Thyroid gland (tissue), 4 donors: ENCODE data around the gene SLC18A2. TPM values are rescaled to one million over a fixed set of nuclear protein-coding genes. Genes with fewer than 3 reads are reported as not detected.
A peak's percentile ranks its signal among the peaks of the same experiment; 100 is the strongest.

Source experiments
- DNase-seq, 2 donors: peaks; one replicate each; pipeline ENCODE4 v3.0.0-alpha.2; 2019
- H3K27ac ChIP-seq, 3 donors: fragments of 200-600 bp; sonication (generic); 1 replicate in 2 of 3; 2 replicates in 1 of 3; pipeline ENCODE4 v1.5.1; 2016 to 2019; ENCODE audit warnings: mild to moderate bottlenecking in 1 of 3, moderate library complexity in 1 of 3
- H3K27me3 ChIP-seq: fragments of 200-600 bp; sonication (generic); one replicate; pipeline ENCODE4 v1.5.1; 2019
- H3K36me3 ChIP-seq, 2 donors: fragments of 200-600 bp; sonication (generic); one replicate each; pipeline ENCODE4 v1.5.1; 2016 to 2019
- H3K4me1 ChIP-seq, 2 donors: fragments of 200-600 bp; sonication (generic); one replicate each; pipeline ENCODE4 v1.5.1; 2017 to 2019
- H3K4me3 ChIP-seq, 3 donors: fragments of 200-600 bp; sonication (generic); replicated peaks in 1 of 3; 1 replicate in 2 of 3; 2 replicates in 1 of 3; pipeline ENCODE4 v1.5.1; 2016; ENCODE audit warnings: mild to moderate bottlenecking in 1 of 3
- H3K9me3 ChIP-seq: fragments of 200-600 bp; sonication (generic); one replicate; pipeline ENCODE4 v1.5.1; 2017
- POLR2A ChIP-seq, 2 donors: fragments of 450-650 bp; IDR thresholded peaks; one replicate each; pipeline ENCODE4 v1.6.1; 2017; ENCODE audit warnings: antibody characterized with exemption in 2 of 2, mild to moderate bottlenecking in 2 of 2, moderate library complexity in 1 of 2
- WGBS, 2 donors: methylation state at CpG; one replicate each; pipeline ENCODE4 v1.1.5; 2017; 5-methylcytosine and 5-hydroxymethylcytosine counted together
- intact Hi-C: fragments of 100-400 bp; cut with DNase I; formaldehyde crosslinking; loops from one replicate; pipeline ENCODE4 v1.15.1; 2023
- total RNA-seq, 4 donors: library from RNA; depleted of rRNA; stranded (reverse); fragments of >200 nt; gene quantifications; one replicate each; pipeline ENCODE4 v1.2.3, GENCODE V29; 2016
- TF ChIP-seq, protein P1 (sequence below), 6 experiments: fragments of 200-600 bp in 3 of 6; fragments of 450-650 bp in 3 of 6; sonication (generic) in 3 of 6; IDR thresholded peaks; one replicate each; pipeline ENCODE4 v1.5.1; 2016 to 2019; ENCODE audit warnings: antibody characterized with exemption in 6 of 6, mild to moderate bottlenecking in 2 of 6, inconsistent platforms in 1 of 6, moderate library complexity in 1 of 6

The SLC18A2 gene
- total RNA-seq, 4 donors from 2014 or later, result 0.13 TPM; not detected in 3

DNA sequence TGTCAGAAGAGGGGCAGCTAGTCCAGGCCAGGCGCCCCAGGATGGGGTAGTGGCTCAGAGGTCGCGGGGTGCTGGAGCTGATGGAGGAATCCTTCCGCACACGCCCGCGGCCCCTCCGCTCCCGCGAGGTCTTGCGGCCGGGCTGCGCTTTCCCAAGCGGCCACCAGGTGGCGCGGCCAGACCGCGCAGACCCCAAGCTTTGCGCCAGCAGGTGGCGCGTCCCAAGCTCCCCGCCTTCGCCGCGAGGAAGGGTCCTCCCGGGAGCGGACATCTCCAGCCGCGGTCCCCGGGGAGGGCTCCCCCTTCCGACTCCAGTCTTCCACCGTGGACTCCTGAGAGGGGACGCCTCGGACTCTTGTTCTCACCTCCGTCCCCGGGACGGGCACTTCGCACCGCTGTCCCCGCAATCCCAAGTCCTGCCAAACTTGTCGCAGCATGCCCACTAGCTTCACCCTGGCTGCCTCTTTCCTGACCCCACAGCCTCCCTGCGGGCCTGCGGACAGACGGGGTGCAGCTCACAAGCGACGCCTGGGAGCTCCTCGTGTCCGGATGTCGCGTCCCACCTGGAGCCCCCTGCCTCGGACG is 24.2 kb upstream of the SLC18A2 start:
- Histone ChIP-seq H3K4me3 (peak overlapping the region in 2 of 3 donors; percentile 22 to 32), H3K4me1 (peaks cover 6 to 12% of the 10 kb centered on the region in 2 donors), H3K27me3 (no peaks in the 10 kb centered on the region), H3K36me3 (no peaks in the 10 kb centered on the region), H3K27ac (no peak overlapping the region), H3K9me3 (no peaks in the 10 kb centered on the region)
- peak; percentile 59 to 65 for DNase-seq
- no peak for TF ChIP-seq POLR2A (IDR thresholded peaks at IDR 0.05)
- TF ChIP-seq, protein P1, sequence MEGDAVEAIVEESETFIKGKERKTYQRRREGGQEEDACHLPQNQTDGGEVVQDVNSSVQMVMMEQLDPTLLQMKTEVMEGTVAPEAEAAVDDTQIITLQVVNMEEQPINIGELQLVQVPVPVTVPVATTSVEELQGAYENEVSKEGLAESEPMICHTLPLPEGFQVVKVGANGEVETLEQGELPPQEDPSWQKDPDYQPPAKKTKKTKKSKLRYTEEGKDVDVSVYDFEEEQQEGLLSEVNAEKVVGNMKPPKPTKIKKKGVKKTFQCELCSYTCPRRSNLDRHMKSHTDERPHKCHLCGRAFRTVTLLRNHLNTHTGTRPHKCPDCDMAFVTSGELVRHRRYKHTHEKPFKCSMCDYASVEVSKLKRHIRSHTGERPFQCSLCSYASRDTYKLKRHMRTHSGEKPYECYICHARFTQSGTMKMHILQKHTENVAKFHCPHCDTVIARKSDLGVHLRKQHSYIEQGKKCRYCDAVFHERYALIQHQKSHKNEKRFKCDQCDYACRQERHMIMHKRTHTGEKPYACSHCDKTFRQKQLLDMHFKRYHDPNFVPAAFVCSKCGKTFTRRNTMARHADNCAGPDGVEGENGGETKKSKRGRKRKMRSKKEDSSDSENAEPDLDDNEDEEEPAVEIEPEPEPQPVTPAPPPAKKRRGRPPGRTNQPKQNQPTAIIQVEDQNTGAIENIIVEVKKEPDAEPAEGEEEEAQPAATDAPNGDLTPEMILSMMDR (IDR thresholded peaks at IDR 0.05), result peak; percentile 95 to 100 (median 99)
- 2% methylated on average over 40 to 45 of the region's 52 CpGs for WGBS, 2 donors
- intact Hi-C loops, result loop anchor here (5.0 to 10.0 kb wide), 2 partner anchors 106 to 228 kb away; no protein-coding TSS in a partner anchor

DNA sequence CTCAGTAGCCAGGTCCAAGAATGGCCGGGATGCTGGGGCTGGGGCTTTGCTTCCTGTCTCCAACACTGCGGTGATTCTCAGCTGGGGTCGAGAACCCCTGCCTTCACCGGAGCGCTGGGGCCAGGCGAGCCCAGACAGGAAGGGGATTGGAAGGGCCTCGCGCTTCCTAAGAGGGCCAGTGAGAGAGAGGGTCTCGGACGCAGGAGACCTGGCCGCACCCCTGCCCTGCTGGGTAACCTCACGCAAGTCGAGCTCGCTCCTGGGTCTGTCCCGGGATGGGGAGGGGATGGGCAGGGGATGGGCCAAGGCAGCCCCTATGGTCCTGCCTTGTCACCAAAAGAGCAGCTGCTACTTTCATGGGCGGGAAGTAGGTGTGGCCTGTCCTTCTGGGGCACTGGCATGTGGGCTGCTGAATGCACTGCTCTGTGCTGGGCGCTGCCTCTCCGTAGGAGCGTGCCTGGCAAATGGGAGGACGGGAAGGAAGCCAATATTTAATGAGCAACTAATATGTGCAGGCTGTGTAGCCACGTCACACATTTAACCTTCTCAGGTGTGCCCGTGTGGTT is 23.6 kb upstream of the SLC18A2 start:
- Histone ChIP-seq H3K9me3 (no peaks in the 10 kb centered on the region), H3K4me1 (peaks cover 6 to 12% of the 10 kb centered on the region in 2 donors), H3K27me3 (no peaks in the 10 kb centered on the region), H3K4me3 (peak overlapping the region in 1 of 3 donors; percentile 22), H3K36me3 (no peaks in the 10 kb centered on the region), H3K27ac (no peak overlapping the region)
- intact Hi-C loops, result loop anchor here (5.0 to 10.0 kb wide), 2 partner anchors 105 to 228 kb away; no protein-coding TSS in a partner anchor
- WGBS, 2 donors, result 36 to 62% methylated on average over 7 to 12 of the region's 22 CpGs
- peak in 1 of 2 donors; percentile 5 for DNase-seq
- no peak for TF ChIP-seq POLR2A (IDR thresholded peaks at IDR 0.05)

DNA sequence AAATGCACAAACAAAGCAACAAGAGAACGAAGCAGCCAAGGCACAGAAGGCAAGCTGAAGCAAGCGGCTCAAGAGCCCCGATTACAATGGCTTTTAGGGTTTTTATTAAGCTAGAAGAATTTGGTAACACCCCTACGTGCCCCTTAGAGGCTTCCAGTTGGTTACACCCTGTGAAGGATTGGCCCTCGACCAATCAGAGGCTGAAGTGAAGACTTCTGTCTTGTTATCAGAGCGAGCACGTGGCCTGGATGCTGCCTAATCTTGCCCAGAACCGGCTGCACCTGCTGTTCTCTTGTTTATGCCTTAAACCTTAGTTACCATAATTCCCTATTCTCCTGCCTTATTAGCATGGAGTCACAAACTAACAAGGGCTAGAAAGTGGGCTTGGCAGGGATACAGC is 22.3 kb upstream of the SLC18A2 start:
- Histone ChIP-seq H3K4me1 (peaks cover 6 to 12% of the 10 kb centered on the region in 2 donors), H3K27ac (no peak overlapping the region), H3K9me3 (no peaks in the 10 kb centered on the region), H3K27me3 (no peaks in the 10 kb centered on the region), H3K4me3 (no peak overlapping the region), H3K36me3 (no peaks in the 10 kb centered on the region)
- no peak for DNase-seq
- TF ChIP-seq POLR2A (IDR thresholded peaks at IDR 0.05), result no peak
- TF ChIP-seq, protein P1 (IDR thresholded peaks at IDR 0.05), result no peak
- 85 to 88% methylated on average over 8 of the region's 8 CpGs for WGBS, 2 donors
- intact Hi-C loops, result loop anchor here (5.0 to 10.0 kb wide), 2 partner anchors 104 to 226 kb away; no protein-coding TSS in a partner anchor

DNA sequence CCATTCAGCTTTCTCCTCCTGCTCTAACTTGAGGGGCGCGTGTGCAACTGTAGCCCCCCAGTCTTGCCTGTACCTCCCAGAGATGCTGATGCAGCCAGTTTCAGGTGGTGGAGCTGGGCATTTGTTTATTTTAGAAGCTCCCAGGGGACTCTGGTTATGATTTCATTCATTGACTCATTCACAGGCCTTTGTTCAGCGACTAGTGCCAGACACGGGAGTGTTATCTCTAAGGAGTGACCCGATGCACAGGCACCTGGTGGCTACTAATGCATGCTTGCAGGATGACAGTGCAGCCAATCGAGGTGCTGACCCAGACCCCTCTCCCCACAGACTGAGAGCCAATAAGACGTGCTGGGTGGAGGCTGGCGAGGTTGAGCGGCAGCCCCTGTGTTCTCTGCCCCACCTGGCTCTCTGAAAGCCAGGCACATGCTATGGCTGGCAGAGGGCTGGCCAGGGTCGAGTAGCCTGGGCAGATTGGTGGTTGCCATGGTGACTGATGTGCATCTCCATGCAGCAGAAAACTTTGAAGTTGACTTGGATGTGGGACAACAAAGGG is 19.7 kb upstream of the SLC18A2 start:
- Histone ChIP-seq H3K36me3 (no peaks in the 10 kb centered on the region), H3K27me3 (no peaks in the 10 kb centered on the region), H3K27ac (no peak overlapping the region), H3K4me3 (no peak overlapping the region), H3K9me3 (no peaks in the 10 kb centered on the region), H3K4me1 (peaks cover 6 to 11% of the 10 kb centered on the region in 2 donors)
- intact Hi-C loops, result no loop called here
- no peak for TF ChIP-seq POLR2A (IDR thresholded peaks at IDR 0.05)
- TF ChIP-seq, protein P1 (IDR thresholded peaks at IDR 0.05), result no peak
- DNase-seq, result no peak
- 53 to 65% methylated on average over 6 to 10 of the region's 10 CpGs for WGBS, 2 donors

DNA sequence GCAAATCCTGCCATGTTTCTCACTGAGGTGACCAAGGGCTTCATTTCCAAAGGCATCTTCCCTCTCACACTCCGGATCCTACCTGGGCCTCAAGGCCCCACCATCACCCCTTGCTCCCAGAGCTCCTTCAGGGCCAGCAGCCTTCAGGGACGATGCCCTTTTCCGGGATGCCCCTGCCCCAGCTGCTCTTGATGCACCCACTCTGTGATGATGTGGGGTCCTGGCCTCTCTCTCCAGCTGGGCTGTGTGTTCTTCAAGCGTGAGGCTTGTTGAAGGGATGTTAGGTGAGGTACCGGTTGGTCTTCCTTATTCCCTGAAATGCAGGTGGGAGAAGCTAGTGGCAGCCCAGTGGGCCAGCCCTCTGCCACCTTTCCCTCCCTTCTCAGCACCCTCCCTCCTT is 18.4 kb upstream of the SLC18A2 start:
- WGBS, 2 donors, result 89 to 98% methylated on average over 5 of the region's 5 CpGs
- Histone ChIP-seq H3K4me1 (no peaks in the 10 kb centered on the region), H3K4me3 (no peak overlapping the region), H3K27ac (no peak overlapping the region), H3K9me3 (no peaks in the 10 kb centered on the region), H3K36me3 (no peaks in the 10 kb centered on the region), H3K27me3 (no peaks in the 10 kb centered on the region)
- intact Hi-C loops, result no loop called here
- DNase-seq, result no peak
- TF ChIP-seq, protein P1 (IDR thresholded peaks at IDR 0.05), result no peak
- TF ChIP-seq POLR2A (IDR thresholded peaks at IDR 0.05), result no peak
